NK-92 (cell line): Measurements from ENCODE around the gene HDAC7.

Experiments
- DNase-seq: peaks from one replicate; lab custom pipeline; 2025; ENCODE audit not compliant: unreplicated experiment; lab: John Stamatoyannopoulos, UW

Gene HDAC7

DNA sequence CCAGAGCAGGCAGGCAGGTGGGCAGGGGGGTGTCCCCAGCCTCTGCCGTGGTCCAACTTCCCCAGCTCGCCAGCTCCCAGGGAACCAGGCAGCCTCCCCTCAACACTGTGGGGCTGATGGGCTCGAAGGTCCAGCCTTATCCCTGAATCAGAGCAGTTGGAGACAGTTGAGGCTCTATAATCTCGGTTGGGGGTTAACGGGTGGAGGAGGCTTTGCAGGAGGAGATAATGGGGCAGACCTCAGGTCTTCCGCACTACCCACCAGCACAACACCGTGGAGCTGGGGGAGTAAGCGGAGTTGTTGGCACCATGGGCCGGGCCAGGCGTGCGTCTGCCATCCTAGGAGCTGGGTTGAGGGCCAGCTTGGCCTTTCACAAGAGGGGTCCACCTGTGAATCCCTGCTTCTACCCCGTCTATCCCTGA is 13.9 kb upstream of the HDAC7 start:
- no peak for DNase-seq

DNA sequence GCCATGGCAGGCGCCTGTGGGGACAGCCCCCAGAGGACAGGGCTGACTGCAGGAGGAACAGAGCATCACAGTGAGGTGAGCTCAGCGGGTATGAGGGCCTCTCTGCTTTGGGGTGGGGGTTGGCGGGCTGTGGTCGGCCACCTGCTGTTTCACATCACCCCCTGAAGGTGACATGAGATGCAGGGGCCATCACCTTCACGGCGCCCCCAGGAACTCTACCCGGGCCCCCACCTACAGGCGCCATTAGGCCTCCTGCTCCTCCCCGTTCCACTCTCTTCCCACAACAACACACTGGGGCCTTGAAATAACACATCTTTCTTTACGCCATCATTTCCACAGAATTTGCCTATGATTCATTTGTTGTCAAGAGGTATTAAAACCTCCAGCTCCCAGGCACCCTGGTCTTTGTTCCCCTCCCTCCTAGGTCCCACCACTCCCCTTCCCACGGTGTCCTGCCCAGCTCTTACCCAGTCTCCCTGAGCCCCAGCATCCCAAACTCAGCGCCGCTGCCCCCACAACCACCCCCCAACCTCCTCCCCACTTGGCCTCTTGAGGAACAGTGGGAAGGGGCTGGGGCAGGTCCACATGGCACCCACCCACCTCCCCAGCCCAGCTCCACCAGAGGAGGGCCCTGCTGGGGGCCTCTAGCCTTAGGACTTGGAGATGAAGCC is 12.7 kb upstream of the HDAC7 start:
- no peak for DNase-seq

DNA sequence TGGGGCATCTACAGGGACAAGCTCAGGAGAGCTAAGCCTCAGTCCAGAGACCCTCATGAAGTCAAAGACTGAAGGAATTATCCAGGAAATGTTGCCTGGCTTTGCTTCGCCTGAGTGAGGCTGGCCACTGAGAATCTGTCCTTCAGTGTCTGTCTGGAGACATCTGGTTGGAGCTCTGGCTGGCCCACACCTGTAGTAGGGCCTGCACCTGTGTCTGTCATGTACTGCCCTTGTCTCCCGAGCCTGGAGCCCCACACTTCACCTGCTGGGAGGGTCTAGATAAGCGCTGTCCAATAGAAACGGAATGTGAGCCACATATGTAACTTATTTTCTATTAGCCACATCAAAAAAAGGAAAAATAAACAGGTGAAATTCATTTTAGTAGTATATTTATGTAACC is 9.9 kb upstream of the HDAC7 start:
- DNase-seq, result no peak

DNA sequence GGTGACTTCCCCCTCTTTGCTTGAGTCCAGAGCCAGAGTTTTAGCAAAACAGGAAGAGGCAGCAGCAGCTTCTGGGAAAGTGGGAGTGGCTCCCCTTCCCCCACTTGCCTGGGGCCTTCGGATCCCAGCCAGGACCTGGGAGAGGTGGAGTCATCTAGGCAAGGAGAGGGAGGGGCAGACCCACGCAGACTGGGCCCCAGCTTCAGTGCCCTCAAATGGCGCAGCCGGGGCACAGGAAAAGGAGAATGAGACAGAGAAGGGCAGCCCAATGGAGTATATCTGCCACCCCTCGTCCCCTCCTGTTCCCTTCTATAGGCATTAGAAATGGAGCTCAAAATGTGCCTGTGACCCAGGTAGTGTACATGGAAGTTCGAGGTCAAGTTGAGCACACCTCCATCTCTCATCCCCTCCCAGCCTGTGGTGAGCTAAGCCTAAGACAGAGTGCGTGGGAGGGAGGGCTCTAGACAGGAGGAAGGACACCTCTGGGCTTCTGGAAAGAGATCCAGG is 9.3 kb upstream of the HDAC7 start:
- DNase-seq, result no peak

DNA sequence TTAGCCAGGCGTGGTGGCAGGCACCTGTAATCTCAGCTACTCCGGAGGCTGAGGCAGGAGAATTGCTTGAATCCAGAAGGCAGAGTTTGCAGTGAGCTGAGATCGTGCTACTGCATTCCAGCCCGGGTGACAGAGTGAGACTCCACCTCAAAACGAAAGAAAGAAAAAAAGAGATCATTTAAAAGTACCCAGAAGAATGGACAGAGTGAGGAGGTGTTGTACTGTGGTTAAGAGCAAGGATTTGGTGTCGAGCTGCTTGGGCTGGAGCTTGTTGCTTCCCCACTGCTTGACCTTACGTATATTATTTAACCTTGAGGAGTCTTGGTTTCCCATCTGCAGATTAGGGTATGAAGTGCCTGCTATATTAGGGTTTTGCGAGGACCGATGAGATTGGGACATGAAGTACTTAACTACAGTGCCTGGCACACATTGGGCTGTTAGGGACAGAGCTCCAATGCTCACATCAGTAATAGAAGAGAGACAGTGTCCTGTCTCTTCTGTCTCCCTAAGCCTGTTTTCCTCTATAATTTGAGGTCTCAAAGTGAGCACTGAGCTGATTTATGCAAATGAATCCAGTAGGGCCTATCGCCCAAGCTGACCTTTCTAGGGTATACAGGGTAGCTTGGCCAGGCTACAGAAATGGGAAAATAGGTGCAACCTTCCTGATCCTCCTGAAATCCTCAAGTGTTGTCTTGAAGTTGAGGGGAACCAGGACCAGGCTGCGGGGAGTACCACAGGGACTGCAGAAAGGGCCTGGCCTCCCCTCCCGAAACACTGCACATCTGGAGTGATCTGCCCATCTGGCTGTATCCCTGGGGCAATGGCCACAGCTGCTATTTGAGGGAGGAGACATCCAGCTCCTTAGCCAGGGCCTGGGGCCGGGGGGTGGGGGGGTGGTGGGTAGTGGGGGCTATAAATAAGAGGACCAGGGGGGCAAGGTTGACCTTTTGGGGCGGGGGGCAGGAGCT is 8.6 kb upstream of the HDAC7 start:
- no peak for DNase-seq

DNA sequence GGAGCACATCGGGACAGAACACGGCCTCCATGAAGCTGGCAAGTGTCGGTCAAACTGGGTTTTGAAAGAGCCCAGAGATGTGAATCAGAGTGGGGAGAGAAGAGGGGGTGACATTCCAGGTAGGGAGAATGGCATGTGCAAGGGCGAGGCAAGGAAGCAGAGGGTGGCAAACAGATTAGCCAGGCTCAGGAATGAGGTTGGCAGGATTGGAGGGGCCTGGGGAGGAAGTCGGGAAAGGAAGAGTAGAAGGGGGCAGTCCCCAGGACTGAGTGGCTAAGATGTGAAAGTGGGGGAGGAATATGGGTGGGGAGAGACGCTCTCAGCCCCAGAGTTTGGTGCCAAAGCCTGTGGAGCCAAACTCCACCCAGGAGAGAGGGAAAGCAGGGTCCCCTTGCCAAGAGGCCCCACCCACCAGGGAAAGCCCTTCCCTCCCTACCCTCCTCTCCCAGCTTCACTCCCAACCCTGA is 5.5 kb upstream of the HDAC7 start:
- no peak for DNase-seq

DNA sequence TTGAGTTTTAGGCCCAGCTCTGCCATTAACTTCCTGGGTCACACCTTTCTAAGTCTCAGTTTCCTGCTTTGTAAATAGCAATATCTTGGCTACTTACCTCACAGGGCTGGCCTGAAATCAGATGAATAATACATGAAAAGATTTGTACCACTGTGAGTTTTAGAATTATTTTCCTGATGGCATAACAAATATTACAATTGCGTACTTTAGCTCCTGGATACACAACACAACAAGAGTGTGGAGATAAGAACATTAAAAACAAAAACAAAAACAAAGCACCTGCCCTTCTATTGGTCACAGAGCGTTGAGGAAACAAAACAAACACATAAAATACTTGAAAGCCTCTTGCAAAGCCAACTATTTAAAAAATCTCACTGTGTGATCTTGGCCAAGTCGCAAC is 4.9 kb upstream of the HDAC7 start:
- no peak for DNase-seq

DNA sequence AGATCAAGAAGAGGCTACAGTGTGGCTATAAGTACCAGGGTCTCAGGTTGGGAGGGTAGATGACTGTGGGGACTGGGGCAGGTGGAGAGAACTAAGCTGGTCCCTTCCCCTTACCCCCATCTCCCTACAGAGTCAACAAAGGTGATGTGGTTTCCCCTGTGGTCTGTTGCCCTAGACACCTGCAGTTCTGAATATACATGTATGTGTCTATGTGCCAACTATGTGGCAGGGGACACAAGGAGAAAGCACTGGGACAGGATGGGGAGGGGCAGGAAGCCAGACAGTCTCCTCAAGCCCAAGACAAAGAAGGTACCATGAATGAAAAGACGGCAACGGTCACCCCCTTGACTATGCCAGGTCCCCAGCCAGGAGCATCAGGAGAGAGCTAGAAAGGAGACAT is 4.5 kb upstream of the HDAC7 start:
- no peak for DNase-seq

DNA sequence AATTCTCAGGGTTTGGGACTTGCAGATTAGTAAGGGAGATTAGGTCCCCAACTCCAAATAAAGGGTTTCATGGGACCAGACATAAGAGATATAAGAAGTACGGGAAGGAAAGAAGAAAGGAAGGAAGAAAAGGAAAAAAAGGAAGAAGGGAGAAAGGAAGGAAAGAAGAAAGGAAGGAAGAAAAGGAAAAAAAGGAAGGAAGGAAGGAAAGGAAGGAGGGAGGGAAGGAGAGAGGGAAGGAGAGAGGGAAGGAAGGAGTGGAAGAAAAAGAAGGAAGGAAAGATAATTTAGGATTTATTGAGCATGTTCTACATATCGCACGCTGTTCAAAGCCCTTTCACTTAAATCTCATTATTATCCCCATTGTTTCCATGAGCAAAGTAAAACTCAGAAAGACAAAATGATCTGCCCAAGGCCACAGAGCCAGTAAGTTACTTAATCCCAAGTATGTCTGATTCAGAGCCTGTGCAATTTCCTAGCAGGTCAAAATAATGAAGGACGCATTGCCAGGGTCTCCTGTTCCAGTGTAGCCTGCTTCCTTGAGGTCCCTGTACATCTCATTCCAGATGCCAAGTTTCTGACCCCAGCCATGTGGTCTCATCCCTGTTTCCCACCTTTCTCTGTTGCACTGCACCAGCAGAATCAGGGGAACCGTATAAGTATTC is 3.9 kb upstream of the HDAC7 start:
- no peak for DNase-seq

DNA sequence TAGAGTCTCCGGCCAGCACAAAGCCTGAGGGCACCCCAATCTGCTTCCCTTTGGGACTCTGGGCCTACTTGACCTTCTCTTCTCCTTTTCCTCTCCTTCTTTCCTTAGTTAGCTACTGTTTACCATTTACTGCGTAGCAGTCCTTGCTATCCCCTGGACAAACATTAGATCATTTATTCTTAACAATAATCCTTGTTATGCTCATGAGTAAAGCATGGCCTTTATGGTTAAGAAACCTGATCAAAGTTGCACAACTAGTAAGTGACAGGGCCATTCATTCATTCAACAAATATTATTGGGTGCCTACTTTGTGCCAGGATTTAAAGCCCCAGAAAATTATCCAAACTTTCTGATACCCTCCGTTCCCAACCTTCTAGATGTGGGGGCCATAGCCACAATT is 3.2 kb upstream of the HDAC7 start:
- DNase-seq, result no peak

DNA sequence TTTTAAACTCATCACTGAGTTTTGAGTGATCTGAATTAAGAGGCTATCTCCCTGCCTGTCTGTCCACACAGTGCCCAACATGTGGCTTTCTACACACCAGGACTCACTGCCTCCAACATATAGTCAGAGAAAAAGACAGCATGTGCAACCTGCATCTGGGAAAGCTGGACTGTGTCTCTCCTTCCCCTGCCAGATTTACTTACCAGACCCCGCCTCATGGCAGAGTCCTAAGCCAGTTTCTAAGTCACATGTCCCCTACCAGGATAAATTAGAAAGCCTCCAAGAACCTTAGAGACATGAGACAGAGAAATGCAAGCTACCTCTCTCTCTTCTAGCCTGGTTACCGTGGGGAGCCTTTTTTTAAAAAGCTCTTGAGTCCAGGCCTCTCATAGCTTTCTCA is 2.7 kb upstream of the HDAC7 start:
- DNase-seq, result no peak

DNA sequence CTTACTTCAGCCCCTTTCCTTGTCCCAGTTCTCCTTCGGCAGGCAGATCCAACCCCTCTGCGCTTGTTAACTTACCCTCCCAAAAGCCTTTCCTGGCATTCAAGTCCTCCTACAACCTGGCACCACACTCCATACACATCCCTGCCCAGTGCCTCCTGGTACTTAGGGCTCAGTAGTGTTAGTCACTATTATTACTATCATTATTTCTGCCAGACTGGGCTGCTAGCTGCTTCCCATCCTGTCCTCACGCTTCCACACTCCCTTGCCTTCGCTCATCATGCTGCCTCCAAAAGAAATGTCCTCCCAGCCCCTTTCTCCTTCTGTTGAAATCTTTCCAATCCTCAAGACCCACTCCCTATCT is 1.6 kb upstream of the HDAC7 start:
- DNase-seq, result no peak

DNA sequence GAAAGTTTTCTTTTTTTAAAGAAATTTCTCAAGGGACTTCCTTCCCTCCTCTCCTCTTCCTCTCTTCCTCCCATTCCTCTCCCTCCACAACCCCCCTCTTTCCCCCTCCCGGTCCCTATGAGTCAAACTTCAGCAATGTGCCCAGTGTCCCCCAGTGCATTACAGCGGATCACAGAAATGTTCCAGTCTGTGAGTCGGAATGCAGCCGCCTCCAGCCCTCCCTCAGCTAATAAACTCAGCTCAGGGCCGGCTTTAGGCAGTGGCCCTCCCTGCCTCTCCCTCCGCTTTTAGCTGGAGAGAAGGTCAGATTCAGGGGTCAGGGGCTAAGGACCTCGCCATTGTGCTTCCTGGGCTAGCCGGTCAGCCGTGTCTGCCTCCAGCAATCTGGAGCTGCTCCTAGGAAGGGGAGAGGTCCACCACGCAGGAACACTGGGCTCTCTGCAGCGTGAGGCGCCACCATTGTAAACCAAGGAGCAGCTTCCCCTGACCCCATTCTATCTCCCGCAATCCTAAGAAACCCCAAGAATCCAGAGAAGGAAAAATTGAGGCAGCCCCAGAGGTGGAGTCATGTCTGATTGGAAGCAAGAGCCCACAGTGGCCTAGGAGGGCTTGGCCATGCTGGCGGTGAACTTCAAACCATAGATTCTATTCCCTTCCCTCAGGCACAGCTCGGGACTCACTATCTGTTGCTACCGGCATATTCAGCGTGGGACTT is 1.1 kb upstream of the HDAC7 start:
- DNase-seq, result no peak

DNA sequence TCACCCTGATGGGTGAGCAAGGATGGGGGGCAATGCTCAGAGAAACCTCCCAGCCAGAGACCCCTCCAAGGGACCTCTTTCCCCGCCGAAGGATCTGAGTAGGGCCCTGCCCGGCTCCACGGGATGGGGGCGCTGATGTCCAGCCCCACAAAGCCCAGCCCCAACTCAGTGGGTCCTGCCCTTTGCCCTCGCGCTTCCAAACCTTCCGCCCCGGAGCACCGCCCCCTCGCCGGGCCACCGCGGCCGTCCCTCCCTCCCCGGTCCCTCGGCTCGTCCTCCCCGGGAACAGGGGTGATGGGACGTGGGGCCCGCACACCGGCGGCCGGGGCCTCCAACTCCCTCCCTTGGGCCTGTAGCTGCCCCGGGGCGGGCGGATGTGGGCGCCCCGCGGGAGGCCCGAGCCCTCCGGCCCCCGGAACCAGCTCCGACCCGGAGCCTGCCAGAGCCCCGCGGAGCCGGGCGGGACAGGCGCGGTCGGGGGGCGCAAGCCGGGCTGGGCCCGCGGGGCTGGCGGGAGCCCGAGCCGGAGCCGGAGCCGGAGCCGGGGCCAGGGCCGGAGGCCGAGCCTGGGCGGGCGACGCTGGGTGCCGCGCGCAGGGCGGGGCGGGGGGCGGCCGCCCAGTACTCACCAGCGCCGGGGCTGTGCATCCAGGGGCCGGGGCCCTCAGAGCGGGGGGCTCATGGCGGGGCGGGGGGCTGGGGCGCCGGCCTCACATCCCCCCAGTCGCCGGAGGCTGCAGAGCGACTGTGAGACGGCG is 386 bp downstream of the HDAC7 start:
- no peak for DNase-seq

DNA sequence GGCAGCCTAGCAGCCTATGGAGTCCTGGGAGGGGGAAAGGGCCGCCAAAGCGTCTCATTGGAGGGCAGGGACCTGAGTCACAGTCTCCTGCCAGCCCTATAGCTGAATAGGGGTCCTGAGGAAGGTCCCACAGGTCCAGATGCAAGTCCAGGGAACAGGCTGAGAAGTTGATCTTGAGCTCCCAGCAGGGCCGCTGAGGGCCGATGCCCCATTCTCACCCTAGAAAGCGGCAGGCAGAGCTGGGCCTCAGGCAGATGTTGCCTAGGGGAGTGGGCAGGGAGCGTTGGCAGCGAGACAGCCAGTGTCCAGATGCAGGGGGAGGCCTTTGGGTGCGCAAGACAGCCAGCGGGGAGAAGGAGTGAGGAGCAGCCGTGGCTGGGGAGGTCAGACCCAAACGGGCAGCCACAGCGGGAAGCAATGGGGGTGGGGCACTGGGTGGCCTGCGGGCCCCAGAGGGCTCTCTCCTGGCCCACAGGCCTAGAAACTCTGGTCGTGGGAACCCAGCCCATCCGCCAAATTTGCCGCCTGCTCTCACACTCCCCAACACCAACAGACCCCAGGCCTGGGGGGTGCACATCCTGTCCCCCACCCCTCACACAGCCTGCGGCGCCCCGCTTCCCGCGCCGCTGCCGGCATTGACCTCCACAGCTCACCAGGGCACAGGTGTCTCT is 1.1 kb downstream of the HDAC7 start:
- DNase-seq, result no peak

DNA sequence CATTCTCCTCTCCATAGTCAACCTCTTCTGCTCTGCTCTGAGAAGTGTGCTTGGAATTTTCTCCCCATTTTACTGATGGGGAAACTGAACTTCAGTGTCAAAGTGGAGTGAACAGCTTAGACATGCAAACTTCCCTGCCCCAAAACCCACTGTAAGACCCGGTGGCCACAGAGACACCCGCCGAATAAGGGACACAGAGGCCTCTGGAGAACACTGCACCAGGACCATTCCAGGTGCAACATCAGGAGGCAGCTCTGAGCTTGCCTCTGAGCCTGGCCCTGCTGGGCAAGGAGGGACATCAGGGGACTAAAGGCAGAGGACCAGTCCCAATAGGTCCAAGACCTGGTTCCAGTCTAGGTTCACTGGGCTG is 1.7 kb downstream of the HDAC7 start:
- DNase-seq, result no peak

DNA sequence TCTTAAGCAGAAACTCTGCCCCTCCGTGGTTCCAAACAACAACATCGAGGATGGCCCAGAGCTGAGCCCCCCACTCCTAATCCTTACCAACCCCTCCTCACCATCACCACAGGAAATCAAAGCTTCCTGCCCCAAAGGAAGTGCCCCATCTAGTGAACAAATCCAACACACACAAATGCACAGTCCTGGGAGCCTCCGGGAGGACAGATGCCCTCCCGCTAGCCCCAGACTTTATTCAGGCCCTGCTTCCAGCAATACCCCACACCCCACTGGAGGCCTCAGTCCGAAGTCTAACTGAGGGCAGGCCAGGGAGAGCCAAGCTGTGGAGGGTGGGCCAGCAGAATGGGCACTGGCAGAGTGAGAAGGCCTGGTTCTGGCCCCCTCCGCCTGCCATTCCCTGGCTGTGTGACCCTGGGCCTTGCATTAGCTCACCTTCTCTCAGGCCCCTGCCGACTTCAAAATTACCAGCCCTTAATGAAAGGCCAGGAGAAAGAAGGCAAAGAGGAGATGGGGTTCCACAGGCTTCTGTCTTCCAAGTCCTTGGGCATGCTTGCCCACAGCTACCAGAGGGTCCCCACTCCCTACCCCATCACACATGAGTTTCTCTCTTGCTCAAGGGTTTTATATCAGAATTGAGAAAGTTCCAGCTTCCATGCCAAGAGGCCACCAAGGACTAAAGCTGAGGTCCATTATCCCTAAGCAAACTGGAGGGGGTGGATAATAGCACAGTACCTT is 2.3 kb downstream of the HDAC7 start:
- DNase-seq, result no peak

DNA sequence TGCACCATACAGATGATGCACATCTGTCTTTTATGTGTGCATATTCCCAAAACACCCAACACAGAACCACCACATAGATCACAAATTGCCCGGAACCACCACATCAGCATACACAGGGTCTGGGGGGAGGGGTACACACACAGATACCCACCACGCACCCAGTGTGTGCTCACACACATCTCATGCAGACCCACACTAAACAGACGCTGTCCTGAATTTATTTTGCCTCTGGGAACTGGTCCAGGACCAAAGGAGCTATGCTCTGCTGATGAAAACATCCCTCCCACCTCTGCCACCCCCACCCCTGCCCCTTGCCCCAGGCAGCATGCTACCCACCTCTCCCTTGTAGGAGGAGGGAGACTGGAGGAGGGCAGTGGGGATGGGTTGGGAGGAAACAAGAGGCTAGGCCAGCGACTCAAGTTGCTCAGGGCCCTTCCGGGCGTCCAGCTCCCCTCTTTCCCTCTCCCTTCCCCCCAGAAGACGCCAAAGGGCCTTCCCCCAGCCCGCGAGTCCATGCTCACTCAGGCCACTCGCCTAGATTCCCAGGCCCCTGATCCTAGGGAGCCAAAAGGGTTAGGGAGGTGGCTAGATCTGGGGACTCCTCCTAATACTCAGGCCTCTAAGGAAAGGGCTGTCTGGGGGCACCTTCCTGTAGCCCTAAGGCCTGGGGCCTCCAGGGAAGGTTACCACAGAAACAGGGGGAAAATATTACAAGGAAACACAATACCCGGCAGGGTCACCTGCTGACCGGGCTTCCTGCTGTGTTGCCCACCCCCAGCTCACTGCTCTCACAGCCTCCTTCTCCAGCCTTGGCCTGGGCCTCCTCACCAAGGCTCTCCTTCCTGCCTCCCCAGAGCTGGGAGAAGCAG is 3.1 kb downstream of the HDAC7 start:
- no peak for DNase-seq
